Measurements from ENCODE around the gene NMRK2.

DNA sequence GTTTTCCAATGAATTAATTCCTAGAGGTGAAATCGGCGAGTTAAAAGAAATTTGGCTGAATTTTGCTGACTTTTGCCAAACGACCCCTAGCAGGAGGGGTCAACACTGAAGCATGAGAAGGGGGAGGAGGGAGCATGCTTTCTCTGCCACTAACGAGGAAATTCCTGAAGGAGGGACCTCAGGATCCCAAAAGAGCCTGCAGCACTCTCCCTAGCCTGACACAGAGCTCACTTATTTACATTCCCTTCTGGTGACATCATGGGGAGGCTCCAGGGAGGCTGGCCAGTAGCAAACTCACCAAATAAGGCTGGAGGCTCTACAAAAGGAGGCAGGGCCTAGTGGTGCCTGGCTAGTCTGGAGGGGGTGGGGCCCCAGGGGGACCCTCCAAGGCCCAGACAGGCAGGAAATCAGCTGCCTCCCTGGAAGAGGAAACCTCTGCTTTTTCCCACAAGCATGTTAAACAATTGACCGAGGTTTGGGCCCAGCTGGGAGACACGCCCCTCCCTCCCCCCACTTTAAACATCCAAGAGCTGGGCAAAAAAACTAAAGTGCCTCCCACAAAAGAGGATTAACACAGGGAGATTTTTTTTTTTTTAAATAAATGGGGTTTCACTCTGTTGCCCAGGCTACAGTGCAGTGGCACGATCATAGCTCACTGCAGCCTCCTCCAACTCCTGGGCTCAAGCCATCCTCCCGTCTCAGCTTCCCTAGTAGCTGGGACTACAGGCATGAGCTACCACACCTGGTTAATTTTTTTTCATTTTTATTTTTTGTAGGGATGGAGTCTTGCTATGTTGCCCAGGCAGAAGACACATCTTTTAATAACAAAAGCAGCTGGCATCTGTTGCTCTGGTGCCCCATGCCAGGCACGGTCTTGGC lies 35.9 kb downstream of the NMRK2 start:
- peak; percentile 82 to 90 for TF ChIP-seq POLR2AphosphoS5 (IDR thresholded peaks at IDR 0.05; ENCODE audit: insufficient read depth in 1 of 2, low read depth in 1 of 2)
- TF ChIP-seq POLR2A (IDR thresholded peaks at IDR 0.05) = no peak
